T-cell (primary cell): ENCODE measurements around the gene CLEC2D. TPM values are rescaled to one million over a fixed set of nuclear protein-coding genes. Genes with fewer than 3 reads are reported as not detected.
"Not testable (repeated sequence)": the region's sequence is repeated elsewhere in the genome, so short reads cannot be mapped to it uniquely, and the experiment has no call there.

Experiments
- ATAC-seq, 4 experiments: fragments of 200-7000 bp in 3 of 4; fragments of 150-1000 bp in 1 of 4; cut with Tn5 transposase; replicated peaks in 1 of 4; 1 replicate in 3 of 4; 2 replicates in 1 of 4; pipeline ENCODE4 v1.10.0; 2021; ENCODE audit warnings: moderate library complexity in 3 of 4, mild to moderate bottlenecking in 2 of 4, moderate number of reproducible peaks in 1 of 4
- CTCF ChIA-PET, 2 donors: fragments of 300-600 bp; sonication (Branson Sonifier 250); formaldehyde crosslinking; loops; one replicate each; lab custom pipeline; 2022; ENCODE audit warnings: antibody characterized with exemption in 2 of 2; lab: Charles Lee
- POLR2A ChIA-PET, 2 donors: fragments of 300-600 bp; sonication (Branson Sonifier 250); formaldehyde crosslinking; loops; one replicate each; lab custom pipeline; 2022; ENCODE audit warnings: antibody characterized with exemption in 2 of 2; lab: Charles Lee
- DNase-seq, 35 experiments: peaks; one replicate each; pipeline versions ENCODE4 v3.0.0 to v3.0.0-alpha.2; 2013 to 2023
- H3K27ac ChIP-seq: one replicate; pipeline ENCODE4 v1.5.1; 2013; ENCODE audit warnings: low read length
- H3K27me3 ChIP-seq, 2 experiments: replicated peaks in 1 of 2; 1 replicate in 1 of 2; 2 replicates in 1 of 2; pipeline versions ENCODE4 v1.6.1 to v1.7.0; 2013; ENCODE audit warnings: low read length in 1 of 2, mixed read lengths in 1 of 2; ENCODE audit not compliant: control insufficient read depth in 2 of 2, insufficient read depth in 2 of 2; ENCODE audit errors: extremely low read depth in 1 of 2
- H3K36me3 ChIP-seq, 2 donors: 1 replicate in 1 of 2; 2 replicates in 1 of 2; pipeline versions ENCODE4 v1.6.1 to v1.7.0; 2013; ENCODE audit warnings: low read length in 1 of 2; ENCODE audit not compliant: control insufficient read depth in 2 of 2, insufficient read depth in 1 of 2; ENCODE audit errors: extremely low read depth in 1 of 2
- H3K4me1 ChIP-seq, 2 experiments: 1 replicate in 1 of 2; 2 replicates in 1 of 2; pipeline versions ENCODE4 v1.6.1 to v1.7.0; 2013; ENCODE audit warnings: low read length in 2 of 2, mixed read lengths in 1 of 2; ENCODE audit not compliant: insufficient read depth in 2 of 2, control insufficient read depth in 1 of 2; ENCODE audit errors: extremely low read depth in 1 of 2
- H3K4me3 ChIP-seq, 2 donors: 1 replicate in 1 of 2; 2 replicates in 1 of 2; pipeline versions ENCODE4 v1.5.1 to v1.7.0; 2013; ENCODE audit warnings: mild to moderate bottlenecking in 2 of 2, low read length in 1 of 2, moderate library complexity in 1 of 2; ENCODE audit not compliant: control insufficient read depth in 1 of 2; ENCODE audit errors: extremely low read depth in 1 of 2
- H3K9me3 ChIP-seq: 2 replicates; pipeline ENCODE4 v1.7.0; 2013
- H3K27ac Mint-ChIP-seq, 2 donors: one replicate each; pipeline ENCODE4 v1.8.0; 2020 to 2021; ENCODE audit warnings: mild to moderate bottlenecking in 2 of 2, mixed read lengths in 2 of 2
- H3K27me3 Mint-ChIP-seq, 2 donors: one replicate each; pipeline ENCODE4 v1.8.0; 2021 to 2022; ENCODE audit warnings: mixed read lengths in 2 of 2
- H3K36me3 Mint-ChIP-seq: one replicate; pipeline ENCODE4 v1.8.0; 2021; ENCODE audit warnings: mixed read lengths
- H3K4me1 Mint-ChIP-seq, 3 donors: one replicate each; pipeline ENCODE4 v1.8.0; 2020 to 2022; ENCODE audit warnings: mixed read lengths in 3 of 3, mild to moderate bottlenecking in 1 of 3
- H3K4me3 Mint-ChIP-seq, 3 donors: one replicate each; pipeline ENCODE4 v1.8.0; 2020 to 2022; ENCODE audit warnings: mild to moderate bottlenecking in 3 of 3, mixed read lengths in 3 of 3, moderate library complexity in 3 of 3
- H3K9me3 Mint-ChIP-seq, 3 donors: one replicate each; pipeline ENCODE4 v1.8.0; 2020 to 2022; ENCODE audit warnings: mixed read lengths in 3 of 3
- whole genome bisulfite sequencing: methylation state at CpG from one replicate; pipeline ENCODE4 v1.1.5; 2013; ENCODE audit warnings: missing lambda C conversion rate; ENCODE audit not compliant: insufficient coverage; 5-methylcytosine and 5-hydroxymethylcytosine counted together
- total RNA-seq, 35 experiments: library from RNA in 6 of 35; stranded (reverse) in 6 of 35; fragments of 120-200 nt in 1 of 35; gene quantifications; one replicate each; pipeline versions ENCODE4 v1.2.1 to v1.2.4 and lab custom pipeline; 2013 to 2026

CLEC2D gene
- total RNA-seq, 5 donors from 2014 or later (not counting 1 experiment from before 2014, with no cell fraction given), result 217 to 338 (median 311) TPM

DNA sequence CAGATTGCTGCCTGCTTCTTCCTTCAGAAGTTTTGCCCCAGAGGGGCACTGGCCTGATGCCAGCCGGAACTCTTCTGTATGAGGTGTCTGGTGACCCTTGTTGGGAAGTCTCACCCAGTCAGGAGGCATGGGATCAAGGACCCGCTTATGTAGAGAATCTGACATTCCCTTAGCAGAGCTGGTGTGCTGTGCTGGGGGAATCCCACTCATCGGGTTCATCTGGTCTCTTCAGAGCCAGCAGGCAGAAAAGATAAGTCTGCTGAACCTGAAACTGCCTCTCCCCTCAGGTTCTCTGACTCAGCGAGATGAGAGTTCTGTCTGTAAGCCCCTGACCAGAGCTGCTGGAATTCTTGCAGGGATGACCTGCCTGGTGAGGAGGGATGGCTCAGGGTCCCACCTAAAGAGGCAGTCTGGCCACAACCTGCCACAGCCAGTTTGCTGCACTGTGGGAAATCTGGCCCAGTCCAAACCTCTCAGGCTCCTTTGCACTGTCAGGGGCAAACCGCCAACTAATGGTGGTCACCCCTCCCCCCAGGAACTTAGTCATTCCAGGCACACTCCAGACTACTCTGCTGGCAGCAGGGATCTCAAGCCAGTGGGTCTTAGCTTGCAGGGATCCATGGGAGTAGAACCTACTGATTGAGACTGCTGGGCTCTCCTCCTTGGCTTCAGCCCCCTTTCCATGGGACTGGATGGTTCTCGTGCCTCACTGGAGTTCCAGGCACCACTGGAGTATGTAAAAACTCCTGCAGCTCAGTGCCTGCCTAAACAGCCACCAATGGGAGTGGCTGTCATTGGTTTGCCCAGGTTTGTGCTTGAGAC is 4.1 kb downstream of the CLEC2D start:
- Histone ChIP-seq H3K9me3 (peaks cover 2% of the 10 kb centered on the region), H3K4me1 (peaks cover 28 to 51% of the 10 kb centered on the region in 2 experiments), H3K4me3 (peak overlapping the region; percentile 69 to 77), H3K27ac (peak overlapping the region; percentile 74), H3K27me3 (no peaks in the 10 kb centered on the region), H3K36me3 (peaks cover 0 to 14% of the 10 kb centered on the region in 2 donors)
- 0% methylated on average over 6 of the region's 6 CpGs for WGBS
- peaks cover 62 to 87% (median 68%) of the 10 kb centered on the region in 3 donors for H3K4me1 Mint-ChIP-seq
- ATAC-seq, result peak; percentile 32 to 61 (median 38)
- POLR2A ChIA-PET, result interaction anchor here (0.5 to 1.5 kb wide), 9 partner anchors 20 to 88 kb away, joined by 3 to 5 read pairs (median 3); partner anchors contain the start of gene CD69 (in 2 of the 2)
- CTCF ChIA-PET, result interaction anchor here in 1 of 2 donors (1.1 to 1.5 kb wide), 2 partner anchors 26 to 35 kb away, joined by 3 to 4 read pairs; no protein-coding TSS in a partner anchor
- peak in 26 of 35 experiments; percentile 18 to 75 (median 40) for DNase-seq
- H3K27me3 Mint-ChIP-seq, result no peaks in the 10 kb centered on the region
- H3K36me3 Mint-ChIP-seq, result peaks cover 66% of the 10 kb centered on the region
- no peaks in the 10 kb centered on the region for H3K9me3 Mint-ChIP-seq
- H3K27ac Mint-ChIP-seq, result peak overlapping the region; percentile 83 to 95
- H3K4me3 Mint-ChIP-seq, result peak overlapping the region; percentile 85 to 90 (median 89)

DNA sequence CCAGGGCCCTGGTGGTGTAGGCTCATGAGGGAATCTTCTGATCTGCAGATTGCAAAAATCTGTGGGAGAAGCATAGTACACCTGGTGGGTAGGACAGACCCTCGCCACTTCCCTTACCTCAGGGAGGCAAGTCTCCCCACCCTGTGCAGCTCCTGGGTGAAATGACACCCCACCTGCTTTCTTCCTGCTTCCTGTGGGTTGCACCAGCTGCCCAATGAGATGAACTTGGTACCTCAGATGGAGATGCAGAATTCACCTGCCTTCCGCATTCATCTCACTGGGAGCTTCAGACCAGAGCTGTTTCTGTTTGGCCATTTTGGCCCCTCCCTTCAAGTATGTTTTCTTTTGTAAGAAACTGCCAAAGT is 4.7 kb downstream of the CLEC2D start:
- H3K9me3 Mint-ChIP-seq, result no peaks in the 10 kb centered on the region
- ATAC-seq, result peak; percentile 36 to 48 (median 36)
- peaks cover 26 to 47% of the 10 kb centered on the region in 2 experiments for H3K4me1 ChIP-seq
- H3K9me3 ChIP-seq, result peaks cover 2% of the 10 kb centered on the region
- CTCF ChIA-PET, result interaction anchor here in 1 of 2 donors (1.5 kb wide), 1 partner anchor 26 kb away, joined by 4 read pairs; no protein-coding TSS in a partner anchor
- DNase-seq, result peak in 29 of 35 experiments; percentile 17 to 70 (median 37)
- peaks cover 0 to 14% of the 10 kb centered on the region in 2 donors for H3K36me3 ChIP-seq
- peak overlapping the region; percentile 74 for H3K27ac ChIP-seq
- no peaks in the 10 kb centered on the region for H3K27me3 ChIP-seq
- H3K27ac Mint-ChIP-seq, result peak overlapping the region; percentile 83 to 95
- H3K36me3 Mint-ChIP-seq, result peaks cover 66% of the 10 kb centered on the region
- WGBS, result no CpG with 5 or more reads among the region's 2 CpGs
- H3K4me3 Mint-ChIP-seq, result peak overlapping the region; percentile 85 to 90 (median 89)
- POLR2A ChIA-PET, result interaction anchor here (0.6 to 1.5 kb wide), 5 partner anchors 18 to 86 kb away, joined by 3 to 5 read pairs (median 4); partner anchors contain the start of gene CD69 (in 1 of the 2)
- no peaks in the 10 kb centered on the region for H3K27me3 Mint-ChIP-seq
- peaks cover 64 to 90% (median 69%) of the 10 kb centered on the region in 3 donors for H3K4me1 Mint-ChIP-seq
- peak overlapping the region; percentile 69 to 77 for H3K4me3 ChIP-seq

DNA sequence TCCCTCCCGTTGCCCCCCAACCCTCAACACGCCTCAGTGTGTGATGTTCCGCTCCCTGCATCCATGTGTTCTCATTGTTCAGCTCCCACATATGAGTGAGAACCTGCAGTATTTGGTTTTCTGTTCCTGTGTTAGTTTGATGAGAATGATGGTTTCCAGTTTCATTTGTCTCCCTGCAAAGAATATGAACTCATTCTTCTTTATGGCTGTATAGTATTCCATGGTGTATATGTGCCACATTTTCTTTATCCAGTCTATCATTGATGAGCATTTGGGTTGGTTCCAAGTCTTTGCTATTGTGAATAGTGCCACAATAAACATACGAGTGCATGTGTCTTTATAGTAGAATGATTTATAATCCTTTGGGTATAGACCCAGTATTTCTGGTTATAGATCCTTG is 13.0 kb downstream of the CLEC2D start:
- POLR2A ChIA-PET, result interaction anchor here (0.6 to 1.1 kb wide), 3 partner anchors 32 to 432 kb away, joined by 3 to 5 read pairs (median 4); no protein-coding TSS in a partner anchor
- not testable (repeated sequence) for H3K27ac ChIP-seq

DNA sequence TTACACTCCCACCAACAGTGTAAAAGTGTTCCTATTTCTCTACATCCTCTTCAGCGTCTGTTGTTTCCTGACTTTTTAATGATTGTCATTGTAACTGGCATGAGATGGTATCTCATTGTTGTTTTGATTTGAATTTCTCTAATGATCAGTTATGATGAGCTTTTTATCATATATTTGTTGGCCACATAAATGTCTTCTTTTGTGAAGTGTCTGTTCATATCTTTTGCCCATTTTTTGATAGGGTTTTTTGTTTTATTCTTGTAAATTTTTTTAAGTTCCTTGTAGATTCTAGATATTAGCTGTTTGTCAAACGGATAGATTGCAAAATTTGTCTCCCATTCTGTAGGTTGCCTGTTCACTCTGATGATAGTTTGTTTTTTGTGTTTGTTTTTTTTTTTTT is 13.4 kb downstream of the CLEC2D start:
- H3K36me3 ChIP-seq, result peaks cover 0 to 72% of the 10 kb centered on the region in 2 donors
- H3K4me3 Mint-ChIP-seq, result peak overlapping the region; percentile 21 to 50 (median 45)
- peaks cover 74 to 85% (median 82%) of the 10 kb centered on the region in 3 donors for H3K4me1 Mint-ChIP-seq

More for the DNA sequence above, 13.0 kb downstream of the CLEC2D start:
- not testable (repeated sequence) for DNase-seq, H3K27me3 ChIP-seq, H3K4me3 ChIP-seq, H3K9me3 ChIP-seq, H3K27me3 Mint-ChIP-seq, ATAC-seq
- CTCF ChIA-PET, result interaction anchor here (0.6 to 1.5 kb wide), 6 partner anchors 25 to 230 kb away, joined by 3 to 4 read pairs (median 3); no protein-coding TSS in a partner anchor
- H3K4me3 Mint-ChIP-seq, result peak overlapping the region in 2 of 3 donors; percentile 50 to 59
- Histone ChIP-seq H3K4me1 (peaks cover 27 to 41% of the 10 kb centered on the region in 2 experiments), H3K36me3 (peaks cover 0 to 67% of the 10 kb centered on the region in 2 donors)
- peaks cover 81% of the 10 kb centered on the region for H3K36me3 Mint-ChIP-seq
- WGBS, result 100% methylated on average over 1 of the region's 4 CpGs
- peaks cover 78 to 88% (median 84%) of the 10 kb centered on the region in 3 donors for H3K4me1 Mint-ChIP-seq
- peaks cover 9 to 30% (median 12%) of the 10 kb centered on the region in 3 donors for H3K9me3 Mint-ChIP-seq
- H3K27ac Mint-ChIP-seq, result peak overlapping the region; percentile 83 to 86

DNA sequence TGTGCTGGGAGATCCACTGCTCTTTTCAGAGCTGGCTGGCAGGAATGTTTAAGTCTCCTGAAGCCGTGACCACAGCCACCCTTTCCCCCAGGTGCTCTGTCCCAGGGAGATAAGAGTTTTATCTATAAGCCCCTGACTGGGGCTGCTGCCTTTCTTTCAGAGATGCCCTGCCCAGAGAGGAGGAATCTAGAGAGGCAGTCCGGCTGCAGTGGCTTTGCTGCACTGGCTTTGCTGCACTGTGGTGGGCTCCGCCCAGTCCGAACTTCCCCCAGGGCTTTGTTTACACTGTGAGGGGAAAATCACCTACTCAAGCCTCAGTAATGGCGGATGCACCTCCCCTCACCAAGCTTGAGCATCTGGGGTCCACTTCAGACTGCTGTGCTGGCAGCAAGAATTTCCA is 15.9 kb downstream of the CLEC2D start:
- CTCF ChIA-PET, H3K27me3 Mint-ChIP-seq, H3K27me3 ChIP-seq: not testable (repeated sequence)
- Mint-ChIP-seq H3K36me3 (peaks cover 88% of the 10 kb centered on the region), H3K9me3 (peaks cover 9 to 28% (median 14%) of the 10 kb centered on the region in 3 donors), H3K4me3 (peak overlapping the region; percentile 50 to 55 (median 50)), H3K27ac (peak overlapping the region; percentile 83 to 86), H3K4me1 (peaks cover 66 to 75% (median 72%) of the 10 kb centered on the region in 3 donors)
- DNase-seq (peak in 1 of 35 experiments; percentile 6), ATAC-seq (peak; percentile 13 to 45 (median 26))
- Histone ChIP-seq H3K4me1 (peaks cover 10 to 36% of the 10 kb centered on the region in 2 experiments), H3K9me3 (peaks cover 11% of the 10 kb centered on the region), H3K27ac (peak overlapping the region; percentile 45), H3K36me3 (peaks cover 0 to 87% of the 10 kb centered on the region in 2 donors), H3K4me3 (peak overlapping the region in 1 of 2 donors; percentile 53)
- POLR2A ChIA-PET, result interaction anchor here in 1 of 2 donors (0.6 kb wide), 1 partner anchor 13 kb away, joined by 3 read pairs; no protein-coding TSS in a partner anchor
- WGBS, result 60% methylated on average over 1 of the region's 5 CpGs

More for the DNA sequence above, 13.4 kb downstream of the CLEC2D start:
- peaks cover 80% of the 10 kb centered on the region for H3K36me3 Mint-ChIP-seq
- ATAC-seq, DNase-seq, H3K27me3 ChIP-seq, H3K27ac ChIP-seq, H3K4me3 ChIP-seq, H3K9me3 ChIP-seq, H3K27me3 Mint-ChIP-seq: not testable (repeated sequence)
- peaks cover 23 to 38% of the 10 kb centered on the region in 2 experiments for H3K4me1 ChIP-seq
- POLR2A ChIA-PET, result interaction anchor here in 1 of 2 donors (0.6 kb wide), 1 partner anchor 61 kb away, joined by 3 read pairs; no protein-coding TSS in a partner anchor
- H3K9me3 Mint-ChIP-seq, result peaks cover 9 to 30% (median 12%) of the 10 kb centered on the region in 3 donors
- H3K27ac Mint-ChIP-seq, result peak overlapping the region; percentile 83 to 86
- CTCF ChIA-PET, result interaction anchor here (0.6 to 2.2 kb wide), 7 partner anchors 14 to 229 kb away, joined by 3 to 6 read pairs (median 3); no protein-coding TSS in a partner anchor
- WGBS, result 60% methylated on average over 1 of the region's 2 CpGs
